Left cardiac atrium (tissue), 4 donors: ENCODE data around the gene PLA2G5. TPM values are rescaled to one million over a fixed set of nuclear protein-coding genes. Genes with fewer than 3 reads are reported as not detected.

ENCODE experiments used
- ATAC-seq, 2 donors: fragments of 200-7000 bp; cut with Tn5 transposase; one replicate each; pipeline ENCODE4 v1.9.1; 2020; ENCODE audit warnings: mild to moderate bottlenecking in 2 of 2, moderate library complexity in 2 of 2
- DNase-seq: peaks from one replicate; pipeline ENCODE4 v3.0.0-alpha.2; 2020
- intact Hi-C, 2 donors: fragments of 100-400 bp; cut with DNase I; formaldehyde crosslinking; loops; one replicate each; pipeline versions ENCODE4 v1.14.1 to v1.15.1; 2022 to 2023
- total RNA-seq, 2 donors: library from RNA; stranded (reverse); fragmentation: NEBNext Ultra II Directional; extraction: Animal tissue kit (Norgen Biotek cat#: 25700); gene quantifications; one replicate each; pipeline ENCODE4 v1.2.1, GENCODE V29; 2021
- donor health status: DM: no; HTN: yes; CAD: no.
- donor health status: DM: no; HTN: yes; CAD: no; lungs with severe emphysema.
- donor health status: DM: yes; HTN: yes; CAD: no.
- donor health status: Dilated cardiomyopathy.

PLA2G5 gene
- total RNA-seq, 2 donors from 2014 or later = 84.9 to 93.0 TPM

DNA sequence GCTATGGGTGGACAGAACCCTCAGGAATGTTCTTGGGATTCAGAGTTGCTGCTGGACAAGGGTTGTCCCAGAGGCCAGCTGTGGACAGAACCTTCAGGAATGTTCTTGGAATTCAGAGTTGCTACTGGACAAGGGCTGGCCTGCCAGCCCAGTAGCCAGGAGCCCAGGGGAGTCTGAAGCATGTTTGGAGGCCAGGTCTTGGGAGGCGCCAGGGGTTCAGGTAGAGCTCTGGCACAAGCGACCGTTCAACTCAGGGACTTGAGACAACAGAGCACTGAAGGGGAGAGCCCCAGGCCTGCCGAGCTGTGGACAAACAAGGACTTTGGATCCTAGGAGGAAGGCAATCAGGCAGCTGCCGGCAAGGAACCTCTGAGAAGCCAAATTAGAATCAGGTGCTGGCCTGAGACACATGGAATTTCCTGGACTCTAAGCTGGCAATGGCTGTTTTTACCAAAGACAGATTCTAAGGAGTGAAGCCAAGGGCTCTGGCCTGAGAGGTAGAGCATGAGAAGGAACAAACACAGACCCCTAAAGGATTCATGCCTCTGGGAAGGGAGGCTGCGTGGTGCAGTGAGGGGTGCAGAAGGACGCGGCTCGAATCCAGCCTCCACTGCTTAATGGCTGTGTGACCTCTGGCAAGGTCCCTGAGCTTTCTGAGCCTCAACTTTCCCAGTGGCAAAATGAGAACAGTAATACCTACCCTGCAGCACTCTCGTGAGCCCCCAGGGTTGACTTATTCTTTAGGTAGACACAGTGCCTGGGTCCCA lies 13.4 kb downstream of the PLA2G5 start:
- intact Hi-C loops = no loop called here
- DNase-seq (no peak), ATAC-seq (peak; percentile 11 to 39)

DNA sequence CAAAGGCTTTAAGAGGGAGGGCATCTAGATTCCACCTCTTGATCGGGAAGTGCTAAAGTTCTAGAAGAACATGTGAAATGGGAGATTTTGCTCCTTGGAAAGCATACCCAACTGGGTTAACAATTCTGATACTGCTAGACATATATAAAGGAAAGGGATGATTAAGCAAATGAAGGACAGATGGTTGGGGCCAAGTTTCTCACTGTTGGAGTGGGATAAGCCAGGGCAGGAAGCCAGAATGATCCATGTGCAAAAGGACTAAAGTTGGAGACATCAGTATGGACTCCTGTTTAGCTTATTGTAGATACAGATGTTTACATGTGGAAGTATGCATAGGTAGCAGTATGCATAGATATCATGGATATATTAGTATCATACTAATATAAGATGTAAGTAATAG lies 16.8 kb downstream of the PLA2G5 start:
- DNase-seq (no peak), ATAC-seq (peak in 1 of 2 donors; percentile 62)
- intact Hi-C loops = no loop called here

DNA sequence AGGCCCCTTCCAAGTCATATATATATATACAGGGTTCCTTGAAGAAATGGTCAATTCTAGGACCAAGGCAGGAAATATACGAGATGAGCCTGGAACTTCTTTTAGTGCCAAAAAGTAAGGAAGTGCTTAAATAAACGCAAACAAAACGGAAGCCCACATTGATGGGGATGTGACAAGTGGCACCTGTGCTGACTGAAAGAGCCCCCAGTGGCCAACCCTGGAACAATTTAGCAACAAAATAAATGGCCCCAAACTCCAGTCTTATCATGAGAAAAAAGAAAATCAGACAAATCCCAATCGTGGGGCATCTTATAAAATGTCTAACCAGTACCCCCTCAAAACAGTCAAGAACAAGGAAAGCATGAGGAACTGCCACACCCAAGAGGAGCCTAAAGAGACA lies 17.7 kb downstream of the PLA2G5 start:
- no peak for ATAC-seq
- no peak for DNase-seq
- intact Hi-C loops = no loop called here

DNA sequence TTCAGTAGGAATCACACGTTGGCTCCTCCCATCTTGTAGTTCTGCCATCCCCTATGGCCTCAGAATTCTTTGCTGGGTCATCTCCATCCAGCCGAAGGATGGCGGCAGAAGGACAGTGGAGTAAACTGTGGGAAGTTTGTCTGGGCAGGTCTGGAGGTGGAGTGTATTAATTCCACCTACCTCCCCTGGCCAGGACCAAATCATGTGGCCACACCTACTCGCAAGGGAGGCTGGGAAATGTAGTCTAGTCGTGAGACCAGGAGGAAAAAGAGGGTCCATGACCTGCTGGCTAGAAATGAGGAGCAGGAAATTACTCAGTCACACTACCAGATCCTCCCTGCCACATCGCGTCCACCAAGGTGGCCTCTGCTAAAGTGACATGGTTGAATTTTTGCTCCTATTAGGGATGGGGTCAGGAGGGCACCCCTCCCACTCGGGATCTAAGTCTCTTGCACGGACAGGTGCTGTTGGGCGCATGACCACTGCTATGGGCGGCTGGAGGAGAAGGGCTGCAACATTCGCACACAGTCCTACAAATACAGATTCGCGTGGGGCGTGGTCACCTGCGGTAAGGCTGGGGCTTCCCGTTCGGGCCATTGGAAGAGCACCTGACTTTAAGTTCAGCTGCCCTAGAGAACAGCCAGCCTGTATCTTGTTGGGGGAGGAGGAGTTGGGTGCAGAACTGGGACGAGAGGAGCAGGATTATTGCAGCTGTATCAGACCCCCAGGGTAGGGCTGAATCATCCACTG lies 19.5 kb downstream of the PLA2G5 start:
- no peak for ATAC-seq
- intact Hi-C loops = loop anchor here (5.0 to 10.0 kb wide), 2 partner anchors 112 to 115 kb away; partner anchors contain the start of gene PLA2G2A (in 2 of the 2)
- no peak for DNase-seq

DNA sequence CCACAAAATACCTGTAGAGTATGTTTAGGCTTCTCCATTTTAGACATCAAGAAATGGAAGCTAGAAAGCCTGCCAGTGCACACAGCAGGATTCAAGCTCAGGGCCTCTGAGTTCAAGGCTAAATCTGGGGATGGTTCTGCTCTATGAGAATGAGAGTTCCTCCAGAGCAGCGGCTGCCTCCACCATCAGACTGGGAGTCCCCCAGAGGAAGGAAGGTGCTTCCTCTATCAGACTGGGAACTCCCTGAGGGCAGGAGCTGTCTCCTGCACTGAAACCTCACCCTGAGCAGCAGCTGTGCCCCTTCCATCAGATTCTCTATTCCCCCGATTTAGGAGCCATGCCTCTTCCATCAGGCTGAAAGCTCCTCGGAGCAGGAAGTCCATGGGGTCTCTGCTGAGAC lies 20.1 kb downstream of the PLA2G5 start:
- DNase-seq (no peak), ATAC-seq (no peak)
- intact Hi-C loops = loop anchor here (5.0 to 10.0 kb wide), 2 partner anchors 113 to 115 kb away; partner anchors contain the start of gene PLA2G2A (in 2 of the 2)

DNA sequence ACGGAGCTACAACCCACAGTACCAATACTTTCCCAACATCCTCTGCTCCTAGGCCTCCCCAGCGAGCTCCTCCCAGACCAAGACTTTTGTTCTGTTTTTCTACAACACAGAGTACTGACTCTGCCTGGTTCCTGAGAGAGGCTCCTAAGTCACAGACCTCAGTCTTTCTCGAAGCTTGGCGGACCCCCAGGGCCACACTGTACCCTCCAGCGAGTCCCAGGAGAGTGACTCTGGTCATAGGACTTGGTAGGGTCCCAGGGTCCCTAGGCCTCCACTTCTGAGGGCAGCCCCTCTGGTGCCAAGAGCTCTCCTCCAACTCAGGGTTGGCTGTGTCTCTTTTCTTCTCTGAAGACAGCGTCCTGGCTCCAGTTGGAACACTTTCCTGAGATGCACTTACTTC lies 20.6 kb downstream of the PLA2G5 start:
- ATAC-seq = no peak
- intact Hi-C loops = loop anchor here (5.0 to 10.0 kb wide), 2 partner anchors 113 to 116 kb away; partner anchors contain the start of gene PLA2G2A (in 2 of the 2)
- no peak for DNase-seq

DNA sequence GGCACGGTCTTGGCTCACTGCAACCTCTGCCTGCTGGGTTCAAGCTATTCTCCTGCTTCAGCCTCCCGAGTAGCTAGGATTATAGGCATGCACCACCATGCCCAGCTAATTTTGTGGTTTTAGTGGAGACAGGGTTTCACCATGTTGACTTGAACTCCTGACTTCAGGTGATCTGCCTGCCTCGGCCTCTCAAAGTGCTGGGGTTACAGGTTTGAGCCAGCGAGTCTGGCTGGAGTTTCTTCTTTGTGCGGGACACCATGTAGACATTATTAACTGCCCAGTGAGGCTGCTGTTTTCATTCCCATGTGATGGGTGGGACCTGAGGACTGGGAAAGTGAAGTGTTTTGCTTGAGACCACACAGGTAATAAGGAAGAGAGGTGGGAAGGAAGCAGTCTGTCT lies 23.3 kb downstream of the PLA2G5 start:
- ATAC-seq = no peak
- intact Hi-C loops = loop anchor here (5.0 to 10.0 kb wide), 2 partner anchors 116 to 119 kb away; partner anchors contain the start of gene PLA2G2A (in 2 of the 2)
- DNase-seq = no peak

DNA sequence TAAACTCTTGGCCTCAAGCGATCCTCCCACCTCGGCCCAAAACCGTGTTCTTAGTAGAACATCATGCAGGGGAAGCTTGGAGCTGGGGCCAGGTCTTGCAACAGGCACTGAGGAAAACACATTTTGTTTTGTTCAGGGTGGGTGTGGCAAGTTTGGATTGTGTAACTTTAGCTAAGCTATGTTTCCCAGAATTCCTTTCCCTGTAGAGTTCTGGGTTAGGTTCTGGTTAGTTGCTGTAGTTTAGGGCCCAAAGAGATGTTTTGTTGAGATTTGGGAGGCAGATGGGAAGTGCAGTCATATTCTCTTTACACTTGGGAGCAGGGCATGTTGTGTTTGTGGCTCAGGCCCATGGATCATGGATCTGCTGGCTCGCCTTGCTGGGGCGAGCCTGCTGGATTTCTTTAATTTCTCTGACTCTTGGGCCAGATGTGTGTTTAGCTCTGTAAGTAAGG lies 24.0 kb downstream of the PLA2G5 start:
- intact Hi-C loops = loop anchor here (5.0 to 10.0 kb wide), 2 partner anchors 117 to 119 kb away; partner anchors contain the start of gene PLA2G2A (in 2 of the 2)
- DNase-seq (peak; percentile 76), ATAC-seq (peak; percentile 67 to 85)

DNA sequence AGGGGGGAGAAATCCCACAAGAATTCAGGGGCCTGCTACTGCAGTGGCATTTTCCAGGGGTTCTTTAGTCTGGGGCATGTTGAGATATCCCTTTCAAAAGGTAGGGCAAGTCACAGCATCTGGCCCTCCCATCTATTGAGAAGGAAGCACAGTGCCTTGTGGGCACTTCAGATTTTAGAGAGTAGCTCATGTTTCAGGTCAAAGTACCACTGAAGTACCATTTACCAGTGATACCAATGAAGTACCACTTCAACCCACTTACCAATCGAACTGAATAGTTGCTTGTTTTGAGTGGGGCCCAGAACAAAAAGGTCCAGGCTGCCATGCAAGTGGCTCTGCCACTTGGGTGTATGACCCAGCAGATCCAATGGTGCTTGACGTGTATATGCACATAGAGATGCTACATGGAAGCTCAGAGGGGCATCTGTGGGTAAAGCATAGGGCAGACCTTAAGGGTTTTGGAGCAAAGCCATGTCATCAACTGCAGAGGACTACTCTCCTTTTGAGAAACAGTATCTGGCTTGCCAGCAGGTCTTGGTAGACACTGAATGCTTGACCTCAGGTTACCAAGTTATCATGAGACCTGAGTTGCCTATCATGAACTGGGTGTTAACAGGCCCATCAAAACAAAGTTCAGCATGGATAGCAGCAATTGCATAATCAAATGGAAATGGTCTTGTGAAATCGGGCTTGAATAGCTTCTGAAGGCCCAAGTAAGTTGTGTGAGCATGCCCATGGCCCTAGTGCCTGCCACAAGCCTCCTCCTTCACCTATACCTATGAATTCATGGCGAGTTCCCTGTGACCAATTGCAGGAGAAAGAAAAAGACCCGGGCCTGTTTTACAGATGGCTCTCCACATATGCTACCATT lies 25.8 kb downstream of the PLA2G5 start:
- intact Hi-C loops = loop anchor here in 1 of 2 donors (10.0 kb wide), 1 partner anchor 121 kb away; the partner anchor contains the start of gene PLA2G2A
- ATAC-seq = no peak
- DNase-seq = no peak

DNA sequence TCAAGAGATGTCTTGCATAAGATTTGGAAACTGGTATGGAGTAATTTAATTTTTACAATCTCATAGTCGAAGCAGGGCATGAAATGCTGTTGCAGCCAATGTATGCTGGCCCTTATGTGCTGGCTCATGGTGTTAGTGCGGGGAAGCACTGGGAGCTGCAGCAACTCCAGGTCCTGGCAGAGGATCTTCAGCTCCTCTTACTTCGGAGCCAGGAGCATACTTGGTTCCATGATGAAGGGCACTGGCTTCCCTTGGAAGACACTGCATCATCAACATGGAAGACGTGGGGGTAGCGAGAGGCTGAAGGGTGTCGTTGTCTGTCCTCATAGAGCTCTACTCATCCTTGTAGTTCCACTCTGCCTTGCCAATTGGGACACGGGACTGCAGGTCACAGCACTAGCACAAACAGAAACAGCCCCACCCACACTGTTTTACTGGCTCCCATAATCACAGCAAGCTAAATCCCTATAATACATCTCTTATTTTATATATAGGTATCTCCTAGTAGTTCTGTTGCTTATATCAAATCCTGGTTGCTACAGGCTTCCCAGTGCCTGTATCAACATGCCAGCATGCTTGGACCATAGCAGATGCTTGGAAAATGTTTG lies 26.9 kb downstream of the PLA2G5 start:
- intact Hi-C loops = loop anchor here in 1 of 2 donors (10.0 kb wide), 1 partner anchor 122 kb away; the partner anchor contains the start of gene PLA2G2A
- no peak for DNase-seq

DNA sequence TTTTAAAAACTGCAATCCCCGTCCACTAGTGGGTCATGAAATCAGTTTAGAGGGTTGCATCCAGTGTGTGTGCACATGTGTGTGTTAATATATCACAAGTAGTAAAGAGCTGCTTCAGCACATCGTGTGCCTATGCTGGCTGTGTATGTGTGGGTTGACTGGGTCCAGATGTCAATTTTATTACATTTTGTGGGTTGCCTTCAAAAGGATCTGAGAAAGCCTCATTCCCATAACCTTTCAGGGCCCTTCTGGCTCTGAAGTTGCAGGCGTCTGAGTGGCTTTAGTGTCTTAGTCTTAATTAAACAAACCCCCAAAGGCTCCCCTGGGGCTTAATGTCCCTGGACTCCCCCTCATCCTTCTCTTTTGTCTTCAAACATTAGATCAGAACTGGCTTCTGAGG lies 29.5 kb downstream of the PLA2G5 start:
- ATAC-seq = no peak
- DNase-seq = no peak
- intact Hi-C loops = loop anchor here in 1 of 2 donors (10.0 kb wide), 1 partner anchor 125 kb away; the partner anchor contains the start of gene PLA2G2A

More for the DNA sequence above, 26.9 kb downstream of the PLA2G5 start:
- no peak for ATAC-seq

DNA sequence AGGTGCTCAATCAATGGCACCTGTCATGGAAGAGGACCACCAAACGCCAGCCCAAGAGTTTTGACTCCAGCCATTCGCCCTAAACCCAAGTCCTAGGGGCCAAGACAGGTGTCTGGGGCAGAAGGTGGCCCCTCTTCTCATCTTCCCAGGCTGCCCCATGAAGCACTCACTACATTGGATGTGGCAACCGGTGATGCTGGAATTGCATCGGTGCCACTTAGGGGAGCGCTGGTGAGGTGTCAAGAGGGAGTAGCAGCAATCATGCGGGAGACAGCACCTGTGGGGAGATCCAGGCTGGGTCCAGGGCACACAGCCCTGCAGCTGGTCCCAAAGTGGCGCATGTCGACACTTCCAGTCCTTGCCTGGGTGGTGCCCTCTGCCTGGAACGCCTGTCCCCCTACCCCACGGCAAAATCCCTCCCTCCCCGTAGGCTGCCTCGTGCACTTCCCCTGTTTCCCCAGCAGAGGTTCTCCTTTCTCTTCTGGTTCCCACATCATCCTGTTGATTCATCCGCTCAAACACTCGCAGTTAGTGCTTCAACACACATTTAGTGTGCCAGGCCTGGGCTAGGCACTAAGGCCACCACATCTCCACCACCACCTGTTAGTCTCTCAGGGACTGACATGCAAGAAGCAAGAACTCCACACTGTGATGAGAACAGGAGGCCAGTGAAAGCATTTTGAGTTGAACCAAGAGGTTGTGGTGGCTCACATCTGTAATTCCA lies 30.8 kb downstream of the PLA2G5 start:
- intact Hi-C loops = loop anchor here (2.0 to 10.0 kb wide), 3 partner anchors 42 to 94 kb away; no protein-coding TSS in a partner anchor
- DNase-seq (peak; percentile 53), ATAC-seq (peak; percentile 86 to 88)

DNA sequence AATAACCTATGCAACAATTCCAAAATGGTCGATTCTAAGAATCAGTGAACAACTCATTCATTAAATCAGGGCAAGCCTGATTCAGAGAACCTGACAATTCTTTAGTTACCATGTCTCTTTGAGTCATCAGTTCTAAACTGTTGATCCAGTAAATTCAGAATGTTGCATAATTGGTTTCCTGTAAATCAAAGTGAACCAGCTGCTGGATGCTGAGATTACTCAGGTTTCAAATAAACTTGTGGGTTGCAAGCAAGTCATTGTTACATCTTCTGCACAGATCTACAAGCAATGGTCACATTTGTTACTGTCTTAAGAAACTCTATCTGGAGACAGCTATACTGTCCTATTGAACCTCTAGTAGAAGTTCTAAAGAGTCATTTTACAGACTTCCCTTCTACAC lies 32.9 kb downstream of the PLA2G5 start:
- ATAC-seq (peak in 1 of 2 donors; percentile 36), DNase-seq (no peak)
- intact Hi-C loops = loop anchor here (5.0 to 10.0 kb wide), 2 partner anchors 39 to 92 kb away; no protein-coding TSS in a partner anchor

DNA sequence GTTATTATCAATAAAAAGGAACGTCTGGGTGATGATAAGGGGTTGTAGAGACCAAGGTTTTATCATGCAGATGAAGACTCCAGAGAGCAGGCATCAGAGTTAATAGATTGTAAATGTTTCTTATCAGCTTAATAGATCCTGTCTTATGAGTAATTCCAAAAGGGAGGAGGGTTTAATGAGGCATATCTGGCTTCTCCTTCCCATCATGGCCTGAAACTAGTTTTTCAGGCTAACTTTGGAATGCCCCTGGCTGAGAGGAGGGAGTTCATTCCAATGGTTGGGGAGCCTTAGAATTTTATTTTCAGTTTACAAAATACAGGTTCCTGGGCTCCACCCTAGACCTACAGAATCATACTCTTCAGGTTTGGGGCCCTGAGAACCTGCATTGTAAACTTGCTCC lies 35.9 kb downstream of the PLA2G5 start:
- ATAC-seq = no peak
- no peak for DNase-seq
- intact Hi-C loops = loop anchor here in 1 of 2 donors (10.0 kb wide), 1 partner anchor 89 kb away; no protein-coding TSS in a partner anchor

DNA sequence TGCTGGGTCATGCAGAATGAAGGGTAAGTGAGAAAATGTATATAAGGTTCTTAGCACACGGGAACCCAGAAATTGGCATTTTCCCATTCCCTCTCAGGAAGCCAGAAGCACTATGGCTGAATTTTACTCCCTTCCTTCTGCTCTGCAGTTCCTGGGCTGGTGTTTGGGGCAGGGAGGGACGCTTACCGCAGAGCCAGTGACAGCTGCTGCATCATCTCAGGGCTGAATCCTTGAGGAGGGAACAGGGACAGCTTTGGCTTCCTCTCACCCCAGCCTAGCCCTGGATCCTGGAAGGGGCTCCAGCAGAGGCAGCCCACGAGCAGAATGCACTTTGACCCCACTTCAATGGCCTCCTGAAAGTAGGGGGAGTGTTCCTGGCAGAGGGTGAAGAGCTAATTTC lies 37.4 kb downstream of the PLA2G5 start:
- DNase-seq (no peak), ATAC-seq (no peak)
- intact Hi-C loops = loop anchor here in 1 of 2 donors (10.0 kb wide), 1 partner anchor 87 kb away; no protein-coding TSS in a partner anchor

DNA sequence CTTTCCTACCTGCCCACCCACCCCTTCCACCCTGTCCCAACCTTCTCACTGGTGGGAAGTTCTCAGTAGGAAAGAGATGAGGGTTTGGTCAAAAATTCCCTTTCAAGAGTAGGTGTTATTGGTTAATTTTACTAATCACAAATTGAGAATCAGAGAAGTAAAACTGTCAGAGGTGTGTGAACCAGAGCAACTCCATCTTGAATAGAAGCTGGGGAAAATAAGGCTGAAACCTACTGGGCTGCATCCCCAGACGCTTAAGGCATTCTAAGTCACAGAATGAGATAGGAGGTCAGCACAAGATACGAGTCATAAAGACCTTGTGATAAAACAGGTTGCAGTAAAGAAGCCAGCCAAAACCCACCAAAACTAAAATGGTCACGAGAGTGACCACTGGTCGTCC lies 37.8 kb downstream of the PLA2G5 start:
- ATAC-seq = no peak
- DNase-seq = no peak
- intact Hi-C loops = loop anchor here in 1 of 2 donors (10.0 kb wide), 1 partner anchor 87 kb away; no protein-coding TSS in a partner anchor
